SK-N-MC (cell line): ENCODE results near the gene CADM4.

Source experiments
- EZH2 ChIP-seq: fragments of 200-600 bp; sonication (generic); IDR thresholded peaks from one replicate; pipeline ENCODE4 v1.6.1; 2017; ENCODE audit warnings: antibody characterized with exemption
- FOXP2 ChIP-seq: optimal IDR thresholded peaks from 2 replicates; pipeline ENCODE3; 2011; ENCODE audit warnings: mild to moderate bottlenecking, moderate library complexity; ENCODE audit not compliant: insufficient read depth; ENCODE audit errors: extremely low read length, control extremely low read depth
- POLR2AphosphoS5 ChIP-seq: IDR thresholded peaks from 2 replicates; pipeline ENCODE4 v1.6.1; 2012; ENCODE audit warnings: mild to moderate bottlenecking, low read depth, low read length, borderline replicate concordance

DNA sequence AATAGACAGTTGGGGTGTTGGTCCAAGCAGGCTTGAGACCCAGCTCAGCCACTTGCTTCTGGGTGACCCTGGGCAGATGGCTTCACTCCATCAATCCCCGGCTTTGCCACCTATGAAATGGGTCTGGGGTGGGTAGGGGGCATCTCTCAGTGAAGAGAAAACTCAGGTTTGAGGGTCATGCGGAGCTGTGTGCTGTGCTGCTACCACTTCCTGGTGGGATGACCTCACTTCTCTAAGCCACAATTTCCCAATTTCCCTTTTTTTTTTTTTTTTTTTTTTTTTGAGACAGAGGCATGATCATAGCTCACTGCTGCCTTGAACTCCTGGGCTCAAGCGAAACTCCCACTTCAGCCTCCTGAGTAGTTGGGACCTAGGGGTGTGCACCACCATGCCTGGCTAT, 34.9 kb upstream of the CADM4 start:
- TF ChIP-seq EZH2 (no peak), POLR2AphosphoS5 (no peak), FOXP2 (no peak)
